GM12878 (cell line): ENCODE results near the gene CXCL1. TPM values are rescaled to one million over a fixed set of nuclear protein-coding genes. Genes with fewer than 3 reads are reported as not detected.

Source experiments
- ATAC-seq: fragments of 200-7000 bp; cut with Tn5 transposase; 3 replicates; pipeline ENCODE4 v1.9.1; 2020; ENCODE audit warnings: mild to moderate bottlenecking, moderate library complexity
- BruUV-seq: library from RNA; stranded (reverse); fragments of 400-500 nt; replicated peaks from 2 replicates; lab custom pipeline; 2021; lab: Mats Ljungman, UMichigan
- CTCF ChIA-PET: fragments of 300-600 bp; sonication (Branson Sonifier 250); formaldehyde crosslinking; extraction: SDS; loops from one replicate; lab custom pipeline; 2021; ENCODE audit warnings: inconsistent platforms; lab: Yijun Ruan, JAX
- POLR2A ChIA-PET: fragments of 350-600 bp; formaldehyde crosslinking; extraction: SDS; loops from one replicate; lab custom pipeline; 2021; ENCODE audit warnings: inconsistent platforms; lab: Charles Lee
- RAD21 ChIA-PET: fragments of 300-600 bp; sonication (Branson Sonifier 250); formaldehyde crosslinking; loops from one replicate; lab custom pipeline; 2023; ENCODE audit warnings: antibody characterized with exemption; ENCODE audit not compliant: unreplicated experiment; lab: Charles Lee
- SMC1A ChIA-PET: fragments of 300-600 bp; sonication (Branson Sonifier 250); formaldehyde crosslinking; loops from one replicate; lab custom pipeline; 2023; ENCODE audit not compliant: unreplicated experiment, uncharacterized antibody; lab: Charles Lee
- DNase-seq: peaks from one replicate; pipeline ENCODE4 v3.0.0-alpha.2; 2011; ENCODE audit warnings: low read depth, low spot score
- FAIRE-seq: peaks from 3 replicates; lab custom pipeline; 2011; peaks lifted over from hg19 to GRCh38; lab: Jason Lieb, UNC
- H2AFZ ChIP-seq: 2 replicates; pipeline ENCODE4 v1.6.0; 2011; ENCODE audit warnings: low read depth, low read length, control low read depth; ENCODE audit not compliant: control insufficient read depth
- H3K27ac ChIP-seq: 2 replicates; pipeline ENCODE4 v1.5.1; 2011; ENCODE audit warnings: control low read depth; ENCODE audit not compliant: control insufficient read depth, insufficient read depth
- H3K27me3 ChIP-seq, 2 experiments: replicated peaks in 1 of 2; 2 replicates each; pipeline versions ENCODE4 v1.6.0 to v1.6.1; 2011; ENCODE audit warnings: low read length in 1 of 2; ENCODE audit not compliant: control insufficient read depth in 2 of 2, insufficient read depth in 2 of 2
- H3K36me3 ChIP-seq, 2 experiments: 2 replicates each; pipeline ENCODE4 v1.5.1; 2011; ENCODE audit warnings: low read length in 1 of 2; ENCODE audit not compliant: control insufficient read depth in 2 of 2, insufficient read depth in 2 of 2
- H3K4me1 ChIP-seq: 2 replicates; pipeline ENCODE4 v1.6.1; 2011; ENCODE audit warnings: mild to moderate bottlenecking, low read length, moderate library complexity, mixed read lengths; ENCODE audit not compliant: control insufficient read depth, insufficient read depth
- H3K4me2 ChIP-seq: 2 replicates; pipeline ENCODE4 v1.6.0; 2011; ENCODE audit warnings: control low read depth; ENCODE audit not compliant: control insufficient read depth, insufficient read depth
- H3K4me3 ChIP-seq: fragments of 200-600 bp; sonication (generic); 2 replicates; pipeline ENCODE4 v1.5.1; 2016
- H3K79me2 ChIP-seq: 2 replicates; pipeline ENCODE4 v1.6.0; 2011; ENCODE audit warnings: low read length; ENCODE audit not compliant: control insufficient read depth, insufficient read depth
- H3K9ac ChIP-seq: 2 replicates; pipeline ENCODE4 v1.8.0; 2011; ENCODE audit warnings: low read length, control low read depth, mixed read lengths; ENCODE audit not compliant: control insufficient read depth, insufficient read depth
- H3K9me3 ChIP-seq: replicated peaks from 3 replicates; pipeline ENCODE4 v1.5.1; 2011; ENCODE audit warnings: mild to moderate bottlenecking, low read length; ENCODE audit not compliant: control insufficient read depth, insufficient read depth
- H4K20me1 ChIP-seq: 2 replicates; pipeline ENCODE4 v1.6.0; 2011; ENCODE audit not compliant: control insufficient read depth, insufficient read depth
- NFIC ChIP-seq: IDR thresholded peaks from 2 replicates; pipeline ENCODE4 v1.6.1; 2012; ENCODE audit warnings: low read depth, mild to moderate bottlenecking, inconsistent platforms, low read length, moderate library complexity
- SREBF2 ChIP-seq: IDR thresholded peaks from 2 replicates; pipeline ENCODE4 v1.6.1; 2012; ENCODE audit warnings: mild to moderate bottlenecking, low read length
- ZNF217 ChIP-seq: fragments of 450-650 bp; IDR thresholded peaks from 2 replicates; pipeline ENCODE4 v1.6.1; 2017; ENCODE audit warnings: antibody characterized with exemption, mild to moderate bottlenecking
- ZNF24 ChIP-seq: fragments of 450-650 bp; IDR thresholded peaks from 2 replicates; pipeline ENCODE4 v1.6.1; 2017; ENCODE audit warnings: antibody characterized with exemption, mild to moderate bottlenecking
- in situ Hi-C: fragments of 300-500 bp; cut with MboI; formaldehyde crosslinking; loops from 9 replicates; pipeline ENCODE4 v1.14.3; 2018; ENCODE audit warnings: mixed read lengths
- intact Hi-C: fragments of 100-400 bp; cut with micrococcal nuclease; formaldehyde crosslinking; loops from one replicate; pipeline ENCODE4 v1.14.2; 2022; ENCODE audit not compliant: unreplicated experiment
- polyA plus RNA-seq, 11 experiments: library from polyadenylated mRNA; depleted of rRNA in 4 of 11; unstranded in 6 of 11; stranded (reverse) in 5 of 11; fragments of >200 nt; fragmentation: Nextera tagmentation in 4 of 11; fragmentation: Illumina TruSeq in 1 of 11; extraction: Ambion mirVana in 4 of 11; extraction: Trizol in 1 of 11; gene quantifications; 1 replicate in 1 of 11; 2 replicates in 10 of 11; pipeline versions ENCODE4 v1.2.1 to v1.2.3, GENCODE V29; 2011 to 2016; ENCODE audit warnings: inconsistent platforms in 2 of 11, missing spikeins in 2 of 11, low read depth in 1 of 11
- total RNA-seq, 4 experiments: library from RNA; depleted of rRNA in 3 of 4; stranded (reverse); fragments of >200 nt in 3 of 4; fragmentation: Illumina TruSeq in 1 of 4; extraction: Trizol in 1 of 4; gene quantifications; 2 replicates each; pipeline versions ENCODE4 v1.2.1 to v1.2.3, GENCODE V29; 2013 to 2021
- TF ChIP-seq, protein P1 (sequence below): fragments of 450-650 bp; conservative IDR thresholded peaks from 2 replicates; pipeline ENCODE4 v1.6.1; 2017; ENCODE audit warnings: mild to moderate bottlenecking, moderate library complexity

Gene CXCL1
- total and polyA plus RNA-seq, 10 of the 15 experiments (the other 5 are each of a cell fraction or from before 2014, with no cell fraction given), result not detected

DNA sequence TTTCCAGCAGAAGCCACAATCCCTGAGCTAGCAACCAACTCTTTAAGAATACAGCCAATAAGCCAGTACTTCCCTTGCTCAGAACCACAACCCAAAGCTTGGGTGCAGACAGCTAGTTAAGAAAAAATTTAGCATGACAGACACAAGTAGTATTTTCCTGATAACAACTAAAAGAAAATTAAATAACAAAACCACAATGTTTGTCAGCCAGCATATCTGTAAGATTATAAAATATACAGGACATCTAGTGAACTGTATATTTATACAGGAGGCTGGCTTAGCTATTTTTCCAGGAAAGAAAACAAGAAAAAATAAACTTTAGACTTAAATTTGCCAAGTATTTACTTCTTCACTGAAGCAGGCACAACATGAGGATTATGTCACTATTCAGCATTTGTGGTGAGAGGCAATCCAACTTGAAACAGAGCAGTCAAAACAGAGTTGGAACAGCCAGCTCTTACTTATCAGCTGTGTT is 9.5 kb upstream of the CXCL1 start:
- no peak overlapping the region for H3K9ac ChIP-seq
- ChIA-PET SMC1A (interaction anchor here (0.6 to 1.2 kb wide), 7 partner anchors 9 to 194 kb away, joined by 3 to 4 read pairs (median 3); no protein-coding TSS in a partner anchor), RAD21 (no interaction called here), CTCF (interaction anchor here (1.2 to 1.8 kb wide), 5 partner anchors 9 to 275 kb away, joined by 3 to 7 read pairs (median 4); no protein-coding TSS in a partner anchor), POLR2A (no interaction called here)
- no peak overlapping the region for H3K4me3 ChIP-seq
- intact Hi-C loops (loop anchor here (10.0 kb wide), 1 partner anchor 285 kb away; no protein-coding TSS in a partner anchor), in situ Hi-C loops (no loop called here)
- H3K36me3 ChIP-seq, result no peaks in the 10 kb centered on the region
- no TSS peak for BruUV-seq
- no peak overlapping the region for H3K27ac ChIP-seq
- no peak for ATAC-seq
- no peaks in the 10 kb centered on the region for H3K4me1 ChIP-seq
- no peak for FAIRE-seq
- H3K4me2 ChIP-seq, result no peak overlapping the region
- H2AFZ ChIP-seq, result no peak overlapping the region
- H4K20me1 ChIP-seq, result no peaks in the 10 kb centered on the region
- no peaks in the 10 kb centered on the region for H3K9me3 ChIP-seq
- DNase-seq, result no peak
- TF ChIP-seq ZNF24 (no peak), NFIC (no peak), ZNF217 (no peak), SREBF2 (no peak)
- TF ChIP-seq, protein P1, sequence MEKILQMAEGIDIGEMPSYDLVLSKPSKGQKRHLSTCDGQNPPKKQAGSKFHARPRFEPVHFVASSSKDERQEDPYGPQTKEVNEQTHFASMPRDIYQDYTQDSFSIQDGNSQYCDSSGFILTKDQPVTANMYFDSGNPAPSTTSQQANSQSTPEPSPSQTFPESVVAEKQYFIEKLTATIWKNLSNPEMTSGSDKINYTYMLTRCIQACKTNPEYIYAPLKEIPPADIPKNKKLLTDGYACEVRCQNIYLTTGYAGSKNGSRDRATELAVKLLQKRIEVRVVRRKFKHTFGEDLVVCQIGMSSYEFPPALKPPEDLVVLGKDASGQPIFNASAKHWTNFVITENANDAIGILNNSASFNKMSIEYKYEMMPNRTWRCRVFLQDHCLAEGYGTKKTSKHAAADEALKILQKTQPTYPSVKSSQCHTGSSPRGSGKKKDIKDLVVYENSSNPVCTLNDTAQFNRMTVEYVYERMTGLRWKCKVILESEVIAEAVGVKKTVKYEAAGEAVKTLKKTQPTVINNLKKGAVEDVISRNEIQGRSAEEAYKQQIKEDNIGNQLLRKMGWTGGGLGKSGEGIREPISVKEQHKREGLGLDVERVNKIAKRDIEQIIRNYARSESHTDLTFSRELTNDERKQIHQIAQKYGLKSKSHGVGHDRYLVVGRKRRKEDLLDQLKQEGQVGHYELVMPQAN, result no peak
- H3K79me2 ChIP-seq, result no peaks in the 10 kb centered on the region
- H3K27me3 ChIP-seq, result peaks cover 0 to 2% of the 10 kb centered on the region in 2 experiments; a peak in 1 of 4 replicates
